WTC11 (cell line): ENCODE measurements around the gene RAB3IL1.
A peak's percentile ranks its signal among the peaks of the same experiment; 100 is the strongest.

Experiments
- CREB1 ChIP-seq: sonication (generic); formaldehyde crosslinking; IDR thresholded peaks from 2 replicates; pipeline ENCODE4 v1.8.0; 2023; ENCODE audit warnings: mild to moderate bottlenecking, missing genetic modification reagents
- CTCF ChIP-seq: fragments of 200-600 bp; IDR thresholded peaks from 2 replicates; pipeline ENCODE4 v1.8.0; 2022; ENCODE audit warnings: antibody characterized with exemption
- JUN ChIP-seq: sonication (generic); formaldehyde crosslinking; IDR thresholded peaks from 2 replicates; pipeline ENCODE4 v1.8.0; 2023; ENCODE audit warnings: mild to moderate bottlenecking, missing genetic modification reagents
- SMAD3 ChIP-seq: sonication (generic); formaldehyde crosslinking; IDR thresholded peaks from 2 replicates; pipeline ENCODE4 v1.8.0; 2022; ENCODE audit warnings: missing genetic modification reagents, mild to moderate bottlenecking, borderline replicate concordance
- ZNF317 ChIP-seq: sonication (generic); formaldehyde crosslinking; IDR thresholded peaks from 2 replicates; pipeline ENCODE4 v1.8.1; 2023; ENCODE audit warnings: low read depth, mild to moderate bottlenecking, moderate library complexity, missing genetic modification reagents, borderline replicate concordance
- TF ChIP-seq, protein P1 (sequence below): sonication (generic); formaldehyde crosslinking; IDR thresholded peaks from 2 replicates; pipeline ENCODE4 v1.8.0; 2022; ENCODE audit warnings: mild to moderate bottlenecking, missing genetic modification reagents
- TF ChIP-seq, protein P2 (sequence below): fragments of 250-450 bp; sonication (Bioruptor Pico); IDR thresholded peaks from 2 replicates; pipeline ENCODE4 v1.9.0; 2021; ENCODE audit warnings: mild to moderate bottlenecking

DNA sequence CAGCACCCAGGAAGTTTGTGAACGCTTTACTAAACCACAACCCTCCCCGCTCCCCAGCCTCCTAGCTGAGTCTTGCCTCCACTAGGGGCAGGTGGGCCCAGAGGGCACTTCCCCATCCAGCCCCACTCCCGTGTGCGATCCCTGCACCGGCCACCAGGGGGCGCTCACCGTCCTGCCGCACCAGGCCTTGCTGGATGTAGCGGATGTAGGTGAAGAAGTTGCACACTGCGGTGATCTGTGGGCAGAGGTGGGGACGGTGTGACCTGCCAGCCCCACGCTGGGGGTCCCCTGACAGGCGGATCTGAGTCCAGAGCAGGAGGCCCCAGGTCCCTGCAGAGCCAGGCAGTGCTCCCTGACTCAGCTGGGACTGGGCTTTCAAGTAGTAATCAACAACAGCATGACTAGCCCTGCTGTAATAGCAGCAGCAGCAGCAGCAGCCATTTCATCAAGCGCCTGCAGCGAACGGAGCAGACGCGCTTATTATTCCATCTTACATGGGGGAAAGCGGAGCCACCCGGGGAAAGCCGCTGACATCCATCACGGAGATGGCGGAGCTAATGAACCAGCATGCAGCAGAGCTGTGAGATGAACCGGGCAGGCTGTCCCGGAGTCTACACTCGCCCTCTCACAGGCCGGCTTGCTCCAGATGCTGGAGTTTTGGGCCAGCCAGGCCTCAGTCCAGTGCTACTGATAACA lies 18.1 kb downstream of the RAB3IL1 start:
- peak; percentile 100 for TF ChIP-seq CTCF
- TF ChIP-seq, protein P1, sequence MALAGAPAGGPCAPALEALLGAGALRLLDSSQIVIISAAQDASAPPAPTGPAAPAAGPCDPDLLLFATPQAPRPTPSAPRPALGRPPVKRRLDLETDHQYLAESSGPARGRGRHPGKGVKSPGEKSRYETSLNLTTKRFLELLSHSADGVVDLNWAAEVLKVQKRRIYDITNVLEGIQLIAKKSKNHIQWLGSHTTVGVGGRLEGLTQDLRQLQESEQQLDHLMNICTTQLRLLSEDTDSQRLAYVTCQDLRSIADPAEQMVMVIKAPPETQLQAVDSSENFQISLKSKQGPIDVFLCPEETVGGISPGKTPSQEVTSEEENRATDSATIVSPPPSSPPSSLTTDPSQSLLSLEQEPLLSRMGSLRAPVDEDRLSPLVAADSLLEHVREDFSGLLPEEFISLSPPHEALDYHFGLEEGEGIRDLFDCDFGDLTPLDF = no peak
- no peak for TF ChIP-seq CREB1
- TF ChIP-seq, protein P2, sequence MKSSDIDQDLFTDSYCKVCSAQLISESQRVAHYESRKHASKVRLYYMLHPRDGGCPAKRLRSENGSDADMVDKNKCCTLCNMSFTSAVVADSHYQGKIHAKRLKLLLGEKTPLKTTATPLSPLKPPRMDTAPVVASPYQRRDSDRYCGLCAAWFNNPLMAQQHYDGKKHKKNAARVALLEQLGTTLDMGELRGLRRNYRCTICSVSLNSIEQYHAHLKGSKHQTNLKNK (CRISPR knock-in tag) = no peak
- TF ChIP-seq JUN (CRISPR knock-in tag) = no peak
- TF ChIP-seq ZNF317 = no peak
- TF ChIP-seq SMAD3 (CRISPR knock-in tag) = no peak
